ENCODE data around the gene GAN. TPM values are rescaled to one million over a fixed set of nuclear protein-coding genes. Genes with fewer than 3 reads are reported as not detected.

GAN gene
- total and polyA plus RNA-seq, 10 of the 15 experiments (the other 5 are each of a cell fraction or from before 2014, with no cell fraction given) = 0.42 to 8.4 (median 2.5) TPM

GRCh38 chr16:81316176-81316496 is 1.4 kb downstream of the GAN start:
- BruUV-seq (replicated peaks) = no TSS peak
- POLR2A ChIA-PET = no interaction called here
- peak overlapping the region; percentile 96 for H3K4me3 ChIP-seq
- H3K27me3 ChIP-seq (replicated peaks in 1 of 2; ENCODE audit: control insufficient read depth in 2 of 2, insufficient read depth in 2 of 2, low read length in 1 of 2) = no peaks in the 10 kb centered on the region
- intact Hi-C loops (cut with micrococcal nuclease; ENCODE audit: unreplicated experiment) (loop anchor here (10.0 kb wide), 1 partner anchor 311 kb away; the partner anchor contains the start of genes CENPN and CMC2), in situ Hi-C loops (cut with MboI) (no loop called here)
- peaks cover 15% of the 10 kb centered on the region for H3K79me2 ChIP-seq (ENCODE audit: control insufficient read depth, insufficient read depth, low read length)
- SMC1A ChIA-PET (ENCODE audit: uncharacterized antibody, unreplicated experiment) = no interaction called here
- ATAC-seq (no peak), FAIRE-seq (no peak), DNase-seq (ENCODE audit: low read depth, low spot score) (no peak)
- no peak overlapping the region for H3K27ac ChIP-seq (ENCODE audit: control insufficient read depth, insufficient read depth)
- H3K4me1 ChIP-seq (ENCODE audit: control insufficient read depth, insufficient read depth, low read length) = peaks cover 7% of the 10 kb centered on the region
- no peaks in the 10 kb centered on the region for H4K20me1 ChIP-seq (ENCODE audit: control insufficient read depth, insufficient read depth)
- H3K9ac ChIP-seq (ENCODE audit: control insufficient read depth, insufficient read depth, low read length) = no peak overlapping the region
- peak overlapping the region; percentile 91 for H3K4me2 ChIP-seq (ENCODE audit: control insufficient read depth, insufficient read depth)
- RAD21 ChIA-PET (ENCODE audit: unreplicated experiment) = interaction anchor here (0.8 kb wide), 1 partner anchor 37 kb away, joined by 4 read pairs; no protein-coding TSS in a partner anchor
- H3K36me3 ChIP-seq (ENCODE audit: control insufficient read depth in 2 of 2, insufficient read depth in 2 of 2, low read length in 1 of 2) = no peaks in the 10 kb centered on the region
- no peaks in the 10 kb centered on the region for H3K9me3 ChIP-seq (replicated peaks; ENCODE audit: control insufficient read depth, insufficient read depth, low read length)
- CTCF ChIA-PET = no interaction called here
- no peak overlapping the region for H2AFZ ChIP-seq (ENCODE audit: control insufficient read depth, low read depth, low read length)
- TF ChIP-seq ZSCAN29 (IDR thresholded peaks at IDR 0.05) (no peak), CHD2 (IDR thresholded peaks at IDR 0.05; ENCODE audit: borderline replicate concordance, low read depth, low read length) (no peak), HDAC6 (IDR thresholded peaks at IDR 0.05; ENCODE audit: unreplicated experiment) (no peak), CBFB (IDR thresholded peaks at IDR 0.05; ENCODE audit: low read depth) (no peak), SREBF2 (IDR thresholded peaks at IDR 0.05; ENCODE audit: low read length) (no peak), WRNIP1 (IDR thresholded peaks at IDR 0.05; ENCODE audit: borderline replicate concordance, low read depth, low read length) (no peak), ZNF24 (IDR thresholded peaks at IDR 0.05) (no peak)
- WGBS (ENCODE audit: insufficient coverage, insufficient replicate concordance, low lambda C conversion rate, missing lambda C conversion rate) = 89% methylated on average over 5 of the region's 5 CpGs

- ChIA-PET SMC1A (ENCODE audit: uncharacterized antibody, unreplicated experiment) (interaction anchor here (0.9 kb wide), 1 partner anchor 11 kb away, joined by 3 read pairs; no protein-coding TSS in a partner anchor), CTCF (interaction anchor here (1.5 kb wide), 1 partner anchor 10 kb away, joined by 4 read pairs; no protein-coding TSS in a partner anchor), POLR2A (no interaction called here), RAD21 (ENCODE audit: unreplicated experiment) (no interaction called here)
- no peak for ATAC-seq
- no peaks in the 10 kb centered on the region for H4K20me1 ChIP-seq (ENCODE audit: control insufficient read depth, insufficient read depth)
- TF ChIP-seq NFYA (IDR thresholded peaks at IDR 0.05; ENCODE audit: borderline replicate concordance, low read depth, low read length) (no peak), SUZ12 (IDR thresholded peaks at IDR 0.05; ENCODE audit: unreplicated experiment) (no peak), TARDBP (IDR thresholded peaks at IDR 0.05; ENCODE audit: borderline replicate concordance) (no peak), NR2C1 (IDR thresholded peaks at IDR 0.05) (no peak), FOXK2 (IDR thresholded peaks at IDR 0.05) (no peak), TBL1XR1 (IDR thresholded peaks at IDR 0.05; ENCODE audit: low read depth, low read length) (no peak), ZNF622 (IDR thresholded peaks at IDR 0.05) (no peak), PAX8 (IDR thresholded peaks at IDR 0.05) (no peak), CBX3 (IDR thresholded peaks at IDR 0.05; ENCODE audit: borderline replicate concordance, low read depth) (no peak), MYB (IDR thresholded peaks at IDR 0.05; ENCODE audit: borderline replicate concordance, low read depth, low read length) (no peak), POLR2AphosphoS2 (IDR thresholded peaks at IDR 0.05; ENCODE audit: low read depth, low read length) (no peak), SREBF2 (IDR thresholded peaks at IDR 0.05; ENCODE audit: low read length) (no peak), MEF2A (IDR thresholded peaks at IDR 0.05; ENCODE audit: insufficient read depth, low read depth, low read length) (no peak), ZNF24 (IDR thresholded peaks at IDR 0.05) (no peak), STAT3 (IDR thresholded peaks at IDR 0.05; ENCODE audit: low read depth, low read length) (no peak)
- intact Hi-C loops (cut with micrococcal nuclease; ENCODE audit: unreplicated experiment) = loop anchor here (10.0 kb wide), 1 partner anchor 314 kb away; the partner anchor contains the start of genes CENPN and CMC2
- H3K9me3 ChIP-seq (replicated peaks; ENCODE audit: control insufficient read depth, insufficient read depth, low read length) = no peaks in the 10 kb centered on the region
- H3K4me1 ChIP-seq (ENCODE audit: control insufficient read depth, insufficient read depth, low read length) = peaks cover 2% of the 10 kb centered on the region
- H3K27ac ChIP-seq (ENCODE audit: control insufficient read depth, insufficient read depth) = no peak overlapping the region
- no peaks in the 10 kb centered on the region for H3K27me3 ChIP-seq (replicated peaks in 1 of 2; ENCODE audit: control insufficient read depth in 2 of 2, insufficient read depth in 2 of 2, low read length in 1 of 2)
- peaks cover 10% of the 10 kb centered on the region for H3K79me2 ChIP-seq (ENCODE audit: control insufficient read depth, insufficient read depth, low read length)
- no peak overlapping the region for H3K4me2 ChIP-seq (ENCODE audit: control insufficient read depth, insufficient read depth)
- WGBS (ENCODE audit: insufficient coverage, insufficient replicate concordance, low lambda C conversion rate, missing lambda C conversion rate) = 87% methylated on average over 7 of the region's 7 CpGs
- no TSS peak for BruUV-seq (replicated peaks)
- DNase-seq (ENCODE audit: low read depth, low spot score) = no peak
- no peak for FAIRE-seq
- H3K9ac ChIP-seq (ENCODE audit: control insufficient read depth, insufficient read depth, low read length) = no peak overlapping the region
- no peak overlapping the region for H2AFZ ChIP-seq (ENCODE audit: control insufficient read depth, low read depth, low read length)
- in situ Hi-C loops (cut with MboI) = no loop called here
- H3K36me3 ChIP-seq (ENCODE audit: control insufficient read depth in 2 of 2, insufficient read depth in 2 of 2, low read length in 1 of 2) = no peaks in the 10 kb centered on the region
- no peak overlapping the region for H3K4me3 ChIP-seq
Measured at GRCh38 chr16:81318711-81319110, 3.9 kb downstream of the GAN start.
